Stomach smooth muscle (tissue), 2 donors: ENCODE data around the gene PLXNA4.

Source experiments
- H3K27ac ChIP-seq: one replicate; pipeline ENCODE4 v1.7.0; 2013; ENCODE audit warnings: mild to moderate bottlenecking, low read length, inconsistent platforms
- H3K27me3 ChIP-seq, 2 donors: one replicate each; pipeline ENCODE4 v1.7.0; 2013; ENCODE audit warnings: low read length in 2 of 2; ENCODE audit not compliant: insufficient read depth in 2 of 2, control insufficient read depth in 1 of 2
- H3K36me3 ChIP-seq, 2 donors: one replicate each; pipeline ENCODE4 v1.7.0; 2013; ENCODE audit warnings: low read length in 2 of 2; ENCODE audit not compliant: control insufficient read depth in 2 of 2, insufficient read depth in 2 of 2
- H3K4me1 ChIP-seq: one replicate; pipeline ENCODE4 v1.7.0; 2013; ENCODE audit warnings: low read length; ENCODE audit not compliant: control insufficient read depth, insufficient read depth
- H3K4me3 ChIP-seq, 2 donors: one replicate each; pipeline ENCODE4 v1.7.0; 2013; ENCODE audit warnings: low read length in 2 of 2
- H3K9ac ChIP-seq, 2 donors: one replicate each; pipeline ENCODE4 v1.7.0; 2013; ENCODE audit warnings: low read length in 2 of 2, mild to moderate bottlenecking in 1 of 2
- H3K9me3 ChIP-seq, 2 donors: one replicate each; pipeline ENCODE4 v1.7.0; 2013; ENCODE audit warnings: low read length in 2 of 2; ENCODE audit not compliant: control insufficient read depth in 2 of 2
- donor health status: healthy.
- donor health status: Pancreatic carcinoma.

The PLXNA4 gene

DNA sequence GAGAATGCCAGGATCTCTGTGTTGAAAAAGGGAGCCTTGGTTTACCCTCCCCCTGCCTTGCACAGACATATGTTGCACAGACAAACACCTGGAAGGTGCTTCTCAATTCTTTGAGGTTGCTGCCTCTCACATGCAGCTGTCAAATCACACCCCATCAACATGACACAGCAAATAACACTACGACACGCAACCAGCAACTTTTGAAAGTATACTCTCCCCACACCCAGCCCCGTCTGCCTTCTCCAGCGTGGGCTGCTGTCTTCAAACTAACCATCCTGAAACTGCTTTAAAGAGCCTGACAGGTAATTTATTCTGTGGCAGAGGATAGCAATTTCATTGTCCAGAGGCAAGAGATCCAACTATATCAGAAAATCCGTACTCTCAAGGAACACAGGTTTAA, 136.1 kb downstream of the PLXNA4 start:
- no peak overlapping the region for H3K27ac ChIP-seq
- no peaks in the 10 kb centered on the region for H3K27me3 ChIP-seq
- H3K9ac ChIP-seq: no peak overlapping the region
- no peaks in the 10 kb centered on the region for H3K9me3 ChIP-seq
- H3K4me3 ChIP-seq: no peak overlapping the region
- H3K36me3 ChIP-seq: no peaks in the 10 kb centered on the region
- H3K4me1 ChIP-seq: peaks cover 8% of the 10 kb centered on the region

DNA sequence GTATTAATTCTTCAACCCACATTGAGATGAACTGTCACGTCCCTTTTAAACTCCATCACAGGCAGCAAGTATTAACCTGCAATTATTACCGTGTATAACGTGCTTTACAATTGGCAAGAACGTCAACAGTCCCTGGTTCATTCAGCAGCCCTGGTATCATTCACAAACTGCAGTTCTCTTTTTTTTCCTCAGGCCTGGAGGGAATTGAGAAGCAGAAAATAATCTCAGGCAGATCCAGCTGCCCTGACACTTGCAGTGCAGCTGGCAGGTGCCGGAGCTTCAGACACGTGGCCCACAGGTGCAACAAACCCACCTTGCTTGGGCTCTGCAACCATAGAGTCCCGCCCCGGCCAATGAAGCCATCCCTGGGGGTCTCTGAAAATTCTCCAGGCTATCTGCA, 137.3 kb downstream of the PLXNA4 start:
- Histone ChIP-seq H3K4me1 (peaks cover 8% of the 10 kb centered on the region), H3K4me3 (no peak overlapping the region), H3K27ac (no peak overlapping the region), H3K27me3 (no peaks in the 10 kb centered on the region), H3K9ac (no peak overlapping the region), H3K9me3 (no peaks in the 10 kb centered on the region), H3K36me3 (no peaks in the 10 kb centered on the region)

DNA sequence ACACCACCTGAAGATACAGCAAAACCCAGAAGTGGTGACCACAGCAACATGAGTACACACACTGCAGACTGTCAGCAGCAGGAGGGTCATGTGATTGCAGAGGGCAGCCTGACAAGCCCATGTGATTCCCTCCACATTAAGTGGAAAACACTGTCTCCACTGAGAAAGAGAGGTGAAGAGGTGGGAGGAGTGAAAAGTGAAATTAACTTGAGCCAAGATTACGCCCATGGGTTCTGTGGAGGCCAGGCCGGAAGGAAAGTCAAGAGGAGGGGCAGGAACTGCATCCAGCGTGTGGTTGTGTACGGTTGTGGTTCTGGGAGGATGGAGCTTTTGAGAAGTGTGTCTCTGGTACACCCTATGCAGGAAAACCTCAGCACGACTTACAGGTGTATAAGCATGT, 138.5 kb downstream of the PLXNA4 start:
- Histone ChIP-seq H3K9ac (no peak overlapping the region), H3K9me3 (no peaks in the 10 kb centered on the region), H3K4me1 (peaks cover 8% of the 10 kb centered on the region), H3K4me3 (no peak overlapping the region), H3K27ac (no peak overlapping the region), H3K27me3 (no peaks in the 10 kb centered on the region), H3K36me3 (no peaks in the 10 kb centered on the region)

DNA sequence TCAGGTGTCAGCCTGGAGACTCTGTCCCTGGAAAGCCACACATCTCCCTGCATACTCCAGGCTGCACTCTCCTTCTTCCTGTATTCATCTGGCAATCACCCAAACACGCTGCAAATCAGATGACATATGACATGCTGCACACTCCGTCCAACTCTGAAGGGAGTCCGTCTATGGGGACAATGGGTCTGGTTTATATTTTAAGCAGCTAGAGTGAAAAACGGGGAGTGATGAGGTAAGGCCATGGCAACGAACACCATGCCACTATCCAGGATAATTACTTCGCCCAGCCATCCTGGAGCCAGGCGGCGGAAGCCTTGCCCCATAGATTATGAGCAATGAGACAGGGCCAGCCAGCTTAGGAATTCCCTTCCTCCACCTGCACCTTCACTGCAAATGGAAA, 140.1 kb downstream of the PLXNA4 start:
- Histone ChIP-seq H3K27ac (no peak overlapping the region), H3K36me3 (no peaks in the 10 kb centered on the region), H3K9me3 (no peaks in the 10 kb centered on the region), H3K4me3 (no peak overlapping the region), H3K4me1 (peaks cover 8% of the 10 kb centered on the region), H3K27me3 (no peaks in the 10 kb centered on the region), H3K9ac (no peak overlapping the region)

DNA sequence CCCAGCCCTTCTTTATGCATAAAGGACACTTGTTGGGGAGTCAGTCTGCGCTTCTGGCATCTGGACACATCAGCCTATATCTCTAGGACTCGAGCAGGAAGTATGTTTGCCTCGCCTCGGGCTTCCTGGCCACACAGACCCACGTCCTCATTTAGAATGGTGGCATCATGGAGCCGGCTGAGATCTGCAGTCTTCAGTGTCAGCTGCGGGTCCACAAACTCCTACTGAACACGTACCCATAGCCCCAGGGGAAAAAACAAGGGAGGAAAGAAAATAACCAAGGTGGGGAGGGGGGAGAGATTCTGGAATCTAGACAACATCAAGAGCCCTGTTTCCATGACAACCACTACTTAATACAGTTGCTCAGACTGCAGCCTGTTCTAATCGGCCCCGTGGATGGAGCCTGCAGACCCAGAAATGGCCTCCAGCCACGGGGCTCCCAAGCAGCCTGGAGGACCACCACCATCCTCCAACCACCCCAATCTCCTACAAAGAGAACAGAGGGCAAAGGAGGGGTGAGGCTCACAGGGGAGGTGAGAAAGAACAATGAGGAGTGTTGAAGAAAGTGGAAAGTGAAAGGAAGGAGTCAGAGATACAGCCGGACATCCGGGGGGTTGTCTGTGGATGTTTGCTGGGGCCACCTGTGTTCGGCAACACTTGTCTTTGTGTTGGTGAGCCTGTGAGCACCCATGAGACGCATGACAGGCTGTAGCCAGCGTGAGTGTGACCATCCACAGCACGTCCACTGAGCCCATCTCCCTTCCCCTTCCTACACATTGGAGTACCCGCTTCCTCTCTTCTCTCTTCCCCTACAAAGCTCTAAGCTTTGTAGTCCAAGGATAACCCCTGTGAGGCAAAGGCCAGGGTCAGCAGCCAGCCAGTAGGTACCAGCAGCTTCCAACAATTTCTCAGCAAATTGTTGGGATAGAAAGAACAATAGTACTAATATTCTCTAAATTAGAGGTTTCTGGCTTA, 141.0 kb downstream of the PLXNA4 start:
- Histone ChIP-seq H3K9ac (no peak overlapping the region), H3K27ac (no peak overlapping the region), H3K27me3 (no peaks in the 10 kb centered on the region), H3K4me1 (peaks cover 8% of the 10 kb centered on the region), H3K4me3 (no peak overlapping the region), H3K9me3 (no peaks in the 10 kb centered on the region), H3K36me3 (no peaks in the 10 kb centered on the region)

DNA sequence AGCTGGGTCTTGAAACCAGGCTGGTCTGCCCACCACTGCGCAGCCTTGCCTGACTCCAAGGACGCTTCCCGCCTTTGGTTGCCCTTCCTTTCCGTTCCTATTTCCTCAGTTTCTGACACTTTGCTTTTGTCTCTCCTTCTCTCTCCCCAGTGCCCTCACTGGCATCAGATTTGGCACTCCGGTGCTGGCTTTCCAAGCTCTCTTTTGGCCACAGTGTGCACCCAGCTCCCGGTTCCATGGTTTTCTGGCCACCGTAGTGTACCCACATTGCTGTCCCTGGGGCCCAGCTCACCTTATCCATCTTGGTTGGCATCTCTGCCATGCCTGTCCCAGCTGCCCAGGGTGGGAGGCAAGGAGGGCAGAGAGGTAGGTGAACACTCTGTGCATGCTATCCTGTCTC, 142.2 kb downstream of the PLXNA4 start:
- H3K4me3 ChIP-seq: no peak overlapping the region
- no peaks in the 10 kb centered on the region for H3K27me3 ChIP-seq
- H3K4me1 ChIP-seq: peaks cover 8% of the 10 kb centered on the region
- H3K9me3 ChIP-seq: no peaks in the 10 kb centered on the region
- H3K9ac ChIP-seq: no peak overlapping the region
- no peak overlapping the region for H3K27ac ChIP-seq
- H3K36me3 ChIP-seq: no peaks in the 10 kb centered on the region

DNA sequence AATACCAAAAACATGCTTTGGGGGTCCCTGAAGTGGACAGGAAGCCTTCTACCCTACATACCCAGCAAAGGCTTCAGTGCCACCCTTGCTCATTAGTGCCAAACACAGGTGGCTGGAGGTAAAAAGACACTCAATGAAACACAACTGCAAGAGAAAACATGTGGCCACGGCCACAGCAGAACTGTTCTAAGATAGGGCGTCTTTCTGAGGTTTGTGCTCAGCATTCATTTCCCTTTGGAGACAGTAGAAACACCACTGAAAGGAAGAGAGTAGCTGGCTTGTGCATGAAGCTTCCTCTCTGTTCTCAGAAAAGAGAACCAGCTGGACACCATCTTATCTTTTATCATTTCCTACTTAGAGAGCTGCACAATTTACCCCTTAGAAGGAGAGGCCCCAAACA, 143.0 kb downstream of the PLXNA4 start:
- H3K27ac ChIP-seq: no peak overlapping the region
- H3K4me3 ChIP-seq: no peak overlapping the region
- H3K27me3 ChIP-seq: no peaks in the 10 kb centered on the region
- peaks cover 9% of the 10 kb centered on the region for H3K4me1 ChIP-seq
- no peak overlapping the region for H3K9ac ChIP-seq
- no peaks in the 10 kb centered on the region for H3K36me3 ChIP-seq
- no peaks in the 10 kb centered on the region for H3K9me3 ChIP-seq

DNA sequence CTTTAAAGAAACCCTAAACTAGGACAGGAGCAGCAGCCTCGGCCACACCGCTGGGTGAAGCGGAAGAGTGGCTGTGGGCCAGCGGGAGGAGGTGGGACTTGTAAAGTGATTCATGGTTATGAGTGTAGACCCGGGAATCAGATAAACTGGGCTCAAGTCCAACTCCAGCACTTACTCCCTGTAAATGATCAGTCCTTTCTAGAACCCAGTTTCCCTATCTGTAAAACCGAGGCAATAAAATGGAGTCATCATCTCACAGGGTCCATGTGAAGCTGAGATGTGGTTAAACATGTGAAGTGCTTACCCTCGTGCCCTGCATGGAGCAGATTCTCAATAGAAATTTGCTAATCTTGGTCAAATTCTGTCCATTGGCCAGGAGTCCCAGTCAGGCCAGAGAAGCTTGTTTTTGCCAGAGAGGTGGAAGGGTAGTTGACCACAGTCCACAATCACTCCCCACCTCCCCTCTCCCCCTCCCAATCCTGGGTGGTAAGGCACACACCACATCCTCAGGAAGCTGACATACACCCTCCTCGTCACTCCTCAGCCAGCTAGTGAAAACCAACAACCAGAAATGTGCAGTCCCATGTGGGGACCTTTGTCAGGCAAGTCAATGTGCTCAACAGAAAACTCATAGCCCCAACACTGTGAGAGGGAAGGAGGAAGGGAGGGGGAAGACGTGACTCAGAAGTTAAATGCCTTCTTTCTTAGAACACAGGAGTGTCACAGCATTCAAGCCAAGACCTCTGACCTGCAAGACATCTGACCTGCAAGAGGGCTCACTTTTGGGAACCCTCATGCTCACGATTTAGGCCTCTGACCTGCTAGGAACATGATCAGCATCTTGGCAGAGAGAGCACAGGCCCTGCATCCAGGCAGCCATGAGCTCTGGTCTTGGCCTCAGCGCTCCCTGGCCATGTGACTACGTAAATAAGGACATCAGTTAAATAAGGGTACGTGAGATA, 145.1 kb downstream of the PLXNA4 start:
- no peak overlapping the region for H3K4me3 ChIP-seq
- H3K27ac ChIP-seq: no peak overlapping the region
- no peaks in the 10 kb centered on the region for H3K36me3 ChIP-seq
- no peaks in the 10 kb centered on the region for H3K27me3 ChIP-seq
- H3K9me3 ChIP-seq: no peaks in the 10 kb centered on the region
- H3K4me1 ChIP-seq: peaks cover 6% of the 10 kb centered on the region
- no peak overlapping the region for H3K9ac ChIP-seq

DNA sequence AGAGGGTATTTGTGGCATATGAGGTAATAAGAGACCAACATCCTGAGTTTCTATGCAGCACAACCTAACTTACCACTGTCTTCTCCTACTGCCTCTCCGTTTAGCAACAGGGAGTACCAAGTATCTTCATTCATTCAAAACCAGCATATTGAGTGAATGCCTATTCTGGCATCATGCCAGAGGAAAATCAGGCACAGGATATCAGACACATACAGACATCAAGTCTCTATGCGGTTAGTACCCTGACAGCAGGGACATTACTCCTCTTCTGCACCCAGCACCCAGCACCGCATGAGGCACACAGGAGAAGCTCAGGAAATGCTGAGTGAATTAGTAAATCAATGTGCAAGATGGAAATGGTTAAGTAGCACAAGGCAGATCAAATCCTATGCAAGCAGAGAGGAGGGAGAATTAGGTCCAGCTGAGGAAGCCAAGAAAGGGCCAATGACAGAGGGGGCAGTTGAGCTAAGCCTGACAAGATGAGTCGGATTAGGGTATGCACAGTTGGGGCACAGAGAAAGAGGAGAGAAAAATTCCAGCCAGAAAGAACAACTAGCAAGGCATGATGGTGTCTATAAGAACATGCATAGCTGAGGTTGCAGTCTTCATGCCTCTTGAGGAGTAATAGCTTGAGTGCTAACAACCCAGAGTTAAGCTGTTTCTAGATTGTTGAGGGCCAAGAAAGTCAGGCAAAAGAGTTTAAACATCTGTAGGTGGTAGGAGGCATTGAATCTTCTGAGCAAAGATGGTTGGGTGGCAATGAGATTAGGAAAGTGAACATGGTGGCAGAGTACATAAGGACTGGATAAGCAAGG, 146.0 kb downstream of the PLXNA4 start:
- H3K36me3 ChIP-seq: no peaks in the 10 kb centered on the region
- H3K9me3 ChIP-seq: no peaks in the 10 kb centered on the region
- no peaks in the 10 kb centered on the region for H3K27me3 ChIP-seq
- H3K9ac ChIP-seq: no peak overlapping the region
- H3K4me3 ChIP-seq: no peak overlapping the region
- peaks cover 7% of the 10 kb centered on the region for H3K4me1 ChIP-seq
- H3K27ac ChIP-seq: no peak overlapping the region

DNA sequence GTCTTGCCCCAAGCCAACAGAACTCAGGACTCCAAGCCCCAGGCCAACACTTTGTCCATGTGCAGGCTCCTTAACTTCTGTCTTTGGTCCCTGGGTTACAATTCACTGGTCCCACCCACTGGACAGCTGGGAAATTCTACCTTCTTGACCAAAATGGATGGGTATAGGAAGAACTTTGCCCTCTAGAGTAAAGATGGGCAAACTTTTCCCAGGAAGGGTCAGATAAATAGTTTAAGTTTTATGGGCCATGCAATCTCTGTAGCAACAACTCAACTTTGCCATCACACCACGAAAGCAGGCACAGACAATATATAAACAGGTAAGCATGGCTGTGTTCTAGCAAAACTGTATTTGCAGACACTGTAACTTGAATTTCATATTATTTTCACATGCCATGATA, 147.1 kb downstream of the PLXNA4 start:
- Histone ChIP-seq H3K36me3 (no peaks in the 10 kb centered on the region), H3K9ac (no peak overlapping the region), H3K27ac (no peak overlapping the region), H3K27me3 (no peaks in the 10 kb centered on the region), H3K4me1 (peaks cover 7% of the 10 kb centered on the region), H3K4me3 (no peak overlapping the region), H3K9me3 (no peaks in the 10 kb centered on the region)
